Measurements from ENCODE around the gene ANGPT4.

GRCh38 chr20:891706-892080 lies 24.4 kb downstream of the ANGPT4 start:
- no peak for TF ChIP-seq CTCF (IDR thresholded peaks at IDR 0.05)
- no peak for TF ChIP-seq EZH2 (IDR thresholded peaks at IDR 0.05)

Measured in neural progenitor cell (in vitro differentiated cells).